ENCODE measurements around the gene GASK1B. TPM values are rescaled to one million over a fixed set of nuclear protein-coding genes. Genes with fewer than 3 reads are reported as not detected.

GASK1B gene
- total and polyA plus RNA-seq, 2 donors (not counting 3 experiments of a cell fraction or from before 2014, with no cell fraction given): 160 to 235 TPM

DNA sequence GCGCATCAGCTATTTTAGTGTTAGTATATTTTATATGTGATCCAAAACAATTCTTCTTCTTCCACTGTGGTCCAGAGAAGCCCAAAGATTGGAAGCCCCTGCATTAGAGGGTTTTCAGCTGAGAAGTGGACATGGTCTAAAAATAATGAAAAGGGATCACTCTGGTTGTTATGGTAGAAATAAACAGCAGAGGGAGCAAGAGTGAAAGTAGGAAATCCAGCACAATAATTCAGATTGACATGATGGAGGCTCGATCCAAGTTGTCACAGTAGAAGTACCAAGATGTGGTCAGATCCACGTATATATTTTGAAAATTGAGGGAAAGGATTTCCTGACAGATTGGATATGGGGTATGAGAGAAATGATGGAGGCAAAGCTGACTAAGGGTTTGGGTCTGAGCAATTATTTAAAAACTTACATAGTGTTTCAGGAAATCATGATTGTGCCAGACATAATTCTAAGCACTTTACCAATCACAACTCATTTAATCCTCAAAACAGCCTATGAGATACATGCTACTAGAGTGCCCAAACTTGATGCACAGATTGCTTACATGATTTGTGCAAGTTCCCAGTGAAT, 20.4 kb upstream of the GASK1B start:
- dilution Hi-C loops (cut with MboI; ENCODE audit: extremely low pct_ligation_motif_present, low sequenced_read_pairs): no loop called here
- intact Hi-C loops (cut with micrococcal nuclease): loop anchor here (1.0 to 5.0 kb wide), 3 partner anchors 62 to 434 kb away; no protein-coding TSS in a partner anchor

More for the DNA sequence above, 20.4 kb upstream of the GASK1B start:
- FAIRE-seq: peak; percentile 66
- H4K20me1 ChIP-seq (replicated peaks; ENCODE audit: control insufficient read depth, extremely low read depth, insufficient read depth, low read length): no peaks in the 10 kb centered on the region
- H2AFZ ChIP-seq (ENCODE audit: low read depth, low read length): peak overlapping the region; percentile 47
- H3K4me1 ChIP-seq (ENCODE audit: control insufficient read depth, extremely low read depth, insufficient read depth, low read length): no peaks in the 10 kb centered on the region
- no TSS peak for BruUV-seq (replicated peaks)
- H3K27ac ChIP-seq (ENCODE audit: insufficient read depth, low read depth, low read length): no peak overlapping the region
- no peak overlapping the region for H3K9ac ChIP-seq (replicated peaks; ENCODE audit: extremely low read depth, insufficient read depth, low read length)
- no peak overlapping the region for H3K4me3 ChIP-seq (replicated peaks in 1 of 3; ENCODE audit: insufficient read depth in 1 of 3, low read depth in 1 of 3, low read length in 3 of 3)
- H3K36me3 ChIP-seq (ENCODE audit: control insufficient read depth in 2 of 2, extremely low read depth in 1 of 2, insufficient read depth in 2 of 2, low read length in 2 of 2): peaks cover 0 to 6% of the 10 kb centered on the region in 2 experiments
- peak overlapping the region; percentile 4 for H3K4me2 ChIP-seq (ENCODE audit: insufficient read depth, low read length)
- peak; percentile 58 for DNase-seq (ENCODE audit: low read depth, low spot score)
- ChIA-PET CTCF (interaction anchor here (0.6 to 3.0 kb wide), 9 partner anchors 9 to 1718 kb away, joined by 3 to 41 read pairs (median 5); partner anchors contain the start of gene TMEM144), POLR2A (no interaction called here)
- no peaks in the 10 kb centered on the region for H3K9me3 ChIP-seq (replicated peaks; ENCODE audit: control insufficient read depth, insufficient read depth, low read length)
- no peaks in the 10 kb centered on the region for H3K79me2 ChIP-seq (ENCODE audit: control insufficient read depth, insufficient read depth, low read length)
- H3K9me1 ChIP-seq (replicated peaks; ENCODE audit: control insufficient read depth, extremely low read depth, insufficient read depth, low read length): no peaks in the 10 kb centered on the region
- no peaks in the 10 kb centered on the region for H3K27me3 ChIP-seq (ENCODE audit: control insufficient read depth in 2 of 2, insufficient read depth in 2 of 2, low read length in 2 of 2)
- TF ChIP-seq JUN (IDR thresholded peaks at IDR 0.05; ENCODE audit: borderline replicate concordance, insufficient read depth, insufficient read length, low read depth) (no peak), FOS (IDR thresholded peaks at IDR 0.05; ENCODE audit: borderline replicate concordance, insufficient read depth, low read length) (no peak), GATA2 (IDR thresholded peaks at IDR 0.05; ENCODE audit: insufficient read depth, insufficient read length, low read depth, low read length) (no peak)
- TF ChIP-seq, protein P1, sequence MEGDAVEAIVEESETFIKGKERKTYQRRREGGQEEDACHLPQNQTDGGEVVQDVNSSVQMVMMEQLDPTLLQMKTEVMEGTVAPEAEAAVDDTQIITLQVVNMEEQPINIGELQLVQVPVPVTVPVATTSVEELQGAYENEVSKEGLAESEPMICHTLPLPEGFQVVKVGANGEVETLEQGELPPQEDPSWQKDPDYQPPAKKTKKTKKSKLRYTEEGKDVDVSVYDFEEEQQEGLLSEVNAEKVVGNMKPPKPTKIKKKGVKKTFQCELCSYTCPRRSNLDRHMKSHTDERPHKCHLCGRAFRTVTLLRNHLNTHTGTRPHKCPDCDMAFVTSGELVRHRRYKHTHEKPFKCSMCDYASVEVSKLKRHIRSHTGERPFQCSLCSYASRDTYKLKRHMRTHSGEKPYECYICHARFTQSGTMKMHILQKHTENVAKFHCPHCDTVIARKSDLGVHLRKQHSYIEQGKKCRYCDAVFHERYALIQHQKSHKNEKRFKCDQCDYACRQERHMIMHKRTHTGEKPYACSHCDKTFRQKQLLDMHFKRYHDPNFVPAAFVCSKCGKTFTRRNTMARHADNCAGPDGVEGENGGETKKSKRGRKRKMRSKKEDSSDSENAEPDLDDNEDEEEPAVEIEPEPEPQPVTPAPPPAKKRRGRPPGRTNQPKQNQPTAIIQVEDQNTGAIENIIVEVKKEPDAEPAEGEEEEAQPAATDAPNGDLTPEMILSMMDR (IDR thresholded peaks at IDR 0.05; ENCODE audit: extremely low read depth in 1 of 2, insufficient read depth in 1 of 2, low read depth in 1 of 2, low read length in 2 of 2): peak; percentile 38 to 40
